SH-SY5Y (cell line): ENCODE results near the gene TFB2M.

Source experiments
- GATA2 ChIP-seq: IDR thresholded peaks from 2 replicates; pipeline ENCODE4 v1.6.1; 2011; ENCODE audit warnings: mild to moderate bottlenecking, low read depth, low read length
- GATA3 ChIP-seq: IDR thresholded peaks from 2 replicates; pipeline ENCODE4 v1.6.1; 2011; ENCODE audit warnings: low read depth, mild to moderate bottlenecking, low read length, moderate library complexity

DNA sequence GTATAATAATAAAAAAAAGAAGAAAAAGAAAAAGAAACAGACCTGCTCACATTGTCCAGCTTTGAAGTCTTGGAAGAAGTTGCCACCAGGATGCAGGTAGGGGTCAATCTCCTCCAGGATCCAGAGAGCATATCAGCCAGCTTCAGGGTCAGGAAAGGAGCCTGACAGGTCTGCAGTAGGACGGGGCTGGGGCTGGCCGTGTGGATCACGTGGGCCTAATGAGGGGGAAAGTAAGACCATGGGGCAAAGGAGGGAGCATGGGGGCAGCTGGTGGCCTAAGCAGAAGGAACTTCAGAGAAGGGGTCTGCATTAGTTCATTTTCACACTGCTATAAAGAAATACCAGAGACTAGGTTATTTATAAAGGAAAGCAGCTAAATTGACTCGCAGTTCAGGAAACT, 39.7 kb downstream of the TFB2M start:
- TF ChIP-seq GATA2, result no peak
- TF ChIP-seq GATA3, result no peak
